ENCODE data around the gene ZNF569. TPM values are rescaled to one million over a fixed set of nuclear protein-coding genes. Genes with fewer than 3 reads are reported as not detected.

The ZNF569 gene
- total RNA-seq, 4 donors from 2014 or later = 8.6 to 13.7 (median 9.7) TPM

- Histone ChIP-seq H3K27ac (no peak overlapping the region), H3K9me3 (no peaks in the 10 kb centered on the region), H3K27me3 (no peaks in the 10 kb centered on the region), H3K4me1 (peaks cover 3 to 7% of the 10 kb centered on the region in 2 donors), H3K36me3 (peaks cover 14 to 20% of the 10 kb centered on the region in 2 donors), H3K4me3 (replicated peaks in 1 of 3) (no peak overlapping the region)
- DNase-seq = no peak
- no peak for TF ChIP-seq CTCF (IDR thresholded peaks at IDR 0.05)
- TF ChIP-seq POLR2A (IDR thresholded peaks at IDR 0.05) = no peak
- intact Hi-C loops (cut with DNase I) = no loop called here
- 96 to 99% methylated on average over 9 of the region's 9 CpGs for WGBS, 2 donors
Measured at GRCh38 chr19:37472165-37472564, 4.9 kb upstream of the ZNF569 start.

GRCh38 chr19:37470216-37470615 is 3.0 kb upstream of the ZNF569 start:
- H3K27ac ChIP-seq = no peak overlapping the region
- H3K4me3 ChIP-seq (replicated peaks in 1 of 3) = no peak overlapping the region
- H3K36me3 ChIP-seq = peaks cover 0 to 2% of the 10 kb centered on the region in 2 donors
- H3K4me1 ChIP-seq = peaks cover 3 to 16% of the 10 kb centered on the region in 2 donors
- no peaks in the 10 kb centered on the region for H3K9me3 ChIP-seq
- H3K27me3 ChIP-seq = no peaks in the 10 kb centered on the region
- no peak for DNase-seq
- TF ChIP-seq CTCF (IDR thresholded peaks at IDR 0.05) (no peak), POLR2A (IDR thresholded peaks at IDR 0.05) (no peak)
- 80 to 82% methylated on average over 4 of the region's 4 CpGs for WGBS, 2 donors
- intact Hi-C loops (cut with DNase I) = no loop called here

GRCh38 chr19:37468961-37469777 is 1.9 kb upstream of the ZNF569 start, which contains the start of gene ZNF570:
Gene ZNF570 (plus strand): TSS chr19:37469356. CDS start chr19:37470355, 999 bp downstream.
- H3K27ac ChIP-seq = peak within 1 kb of the TSS; percentile 86 to 93 (median 90)
- H3K4me3 ChIP-seq (replicated peaks in 1 of 3) = peak within 1 kb of the TSS; percentile 53 to 92 (median 55)
- H3K4me1 ChIP-seq = peaks cover 3 to 16% of the 10 kb centered on the region in 2 donors
- peaks cover 5 to 9% of the 10 kb centered on the region in 2 donors for H3K36me3 ChIP-seq
- WGBS, 2 donors = 0 to 2% methylated on average over 21 to 26 of the region's 63 CpGs
- intact Hi-C loops (cut with DNase I) = no loop called here
- DNase-seq = peak; percentile 88 to 92
- H3K27me3 ChIP-seq = no peaks in the 10 kb centered on the region
- no peaks in the 10 kb centered on the region for H3K9me3 ChIP-seq
- TF ChIP-seq POLR2A (IDR thresholded peaks at IDR 0.05) (peak in 1 of 2 donors; percentile 73), CTCF (IDR thresholded peaks at IDR 0.05) (no peak)

- no peak for TF ChIP-seq CTCF (IDR thresholded peaks at IDR 0.05)
- TF ChIP-seq POLR2A (IDR thresholded peaks at IDR 0.05) = no peak
- peak overlapping the region in 2 of 3 donors; percentile 58 to 82 for H3K4me3 ChIP-seq (replicated peaks in 1 of 3)
- intact Hi-C loops (cut with DNase I) = no loop called here
- WGBS, 2 donors = 34 to 40% methylated on average over 18 of the region's 18 CpGs
- peak overlapping the region in 2 of 3 donors; percentile 86 to 88 for H3K27ac ChIP-seq
- H3K36me3 ChIP-seq = peaks cover 17 to 18% of the 10 kb centered on the region in 2 donors
- DNase-seq = no peak
- H3K9me3 ChIP-seq = no peaks in the 10 kb centered on the region
- H3K4me1 ChIP-seq = peaks cover 3 to 16% of the 10 kb centered on the region in 2 donors
- no peaks in the 10 kb centered on the region for H3K27me3 ChIP-seq
Measured at GRCh38 chr19:37467608-37468090, 405 bp upstream of the ZNF569 start.

All from thyroid gland (tissue), 4 donors.